ENCODE results near the gene B3GLCT.

GRCh38 chr13:31191748-31192147, 8.0 kb upstream of the B3GLCT start:
- TF ChIP-seq POLR2A (IDR thresholded peaks at IDR 0.05) = no peak
- TF ChIP-seq, protein P1, sequence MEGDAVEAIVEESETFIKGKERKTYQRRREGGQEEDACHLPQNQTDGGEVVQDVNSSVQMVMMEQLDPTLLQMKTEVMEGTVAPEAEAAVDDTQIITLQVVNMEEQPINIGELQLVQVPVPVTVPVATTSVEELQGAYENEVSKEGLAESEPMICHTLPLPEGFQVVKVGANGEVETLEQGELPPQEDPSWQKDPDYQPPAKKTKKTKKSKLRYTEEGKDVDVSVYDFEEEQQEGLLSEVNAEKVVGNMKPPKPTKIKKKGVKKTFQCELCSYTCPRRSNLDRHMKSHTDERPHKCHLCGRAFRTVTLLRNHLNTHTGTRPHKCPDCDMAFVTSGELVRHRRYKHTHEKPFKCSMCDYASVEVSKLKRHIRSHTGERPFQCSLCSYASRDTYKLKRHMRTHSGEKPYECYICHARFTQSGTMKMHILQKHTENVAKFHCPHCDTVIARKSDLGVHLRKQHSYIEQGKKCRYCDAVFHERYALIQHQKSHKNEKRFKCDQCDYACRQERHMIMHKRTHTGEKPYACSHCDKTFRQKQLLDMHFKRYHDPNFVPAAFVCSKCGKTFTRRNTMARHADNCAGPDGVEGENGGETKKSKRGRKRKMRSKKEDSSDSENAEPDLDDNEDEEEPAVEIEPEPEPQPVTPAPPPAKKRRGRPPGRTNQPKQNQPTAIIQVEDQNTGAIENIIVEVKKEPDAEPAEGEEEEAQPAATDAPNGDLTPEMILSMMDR (IDR thresholded peaks at IDR 0.05) = no peak

Measured in esophagus squamous epithelium (tissue), 4 donors.